NT2/D1 (cell line): ENCODE measurements around the gene SYP.

Experiments used
- SUZ12 ChIP-seq: IDR thresholded peaks from 2 replicates; pipeline ENCODE4 v1.6.1; 2011; ENCODE audit not compliant: insufficient read length, insufficient read depth; ENCODE audit errors: extremely low read depth
- YY1 ChIP-seq: IDR thresholded peaks from 2 replicates; pipeline ENCODE4 v1.6.1; 2011; ENCODE audit not compliant: insufficient read length, insufficient read depth
- ZNF274 ChIP-seq: IDR thresholded peaks from 2 replicates; pipeline ENCODE4 v1.6.1; 2011; ENCODE audit warnings: mild to moderate bottlenecking, low read depth, low read length

GRCh38 chrX:49202022-49202421 is 2.0 kb upstream of the SYP start:
- TF ChIP-seq YY1 (no peak), ZNF274 (no peak), SUZ12 (no peak)
